ENCODE data around the gene NAALADL2.

GRCh38 chr3:174859756-174860155 lies 622 bp downstream of the NAALADL2 start:
- TF ChIP-seq CTCF (IDR thresholded peaks at IDR 0.05) = no peak
- no peak for TF ChIP-seq EZH2 (IDR thresholded peaks at IDR 0.05)
- no peak for TF ChIP-seq EZH2phosphoT487 (IDR thresholded peaks at IDR 0.05)

Data from neural progenitor cell (in vitro differentiated cells).